HG03575 (cell line): ENCODE measurements around the gene IDH1.
"Not testable (repeated sequence)": the region's sequence is repeated elsewhere in the genome, so short reads cannot be mapped to it uniquely, and the experiment has no call there.

Experiments used
- ATAC-seq: cut with Tn5 transposase; IDR thresholded peaks from one replicate; pipeline ENCODE4 v1.9.1; 2021; ENCODE audit not compliant: unreplicated experiment, insufficient number of reproducible peaks, low FRiP score; ENCODE audit errors: extremely low read depth

IDH1 gene

DNA sequence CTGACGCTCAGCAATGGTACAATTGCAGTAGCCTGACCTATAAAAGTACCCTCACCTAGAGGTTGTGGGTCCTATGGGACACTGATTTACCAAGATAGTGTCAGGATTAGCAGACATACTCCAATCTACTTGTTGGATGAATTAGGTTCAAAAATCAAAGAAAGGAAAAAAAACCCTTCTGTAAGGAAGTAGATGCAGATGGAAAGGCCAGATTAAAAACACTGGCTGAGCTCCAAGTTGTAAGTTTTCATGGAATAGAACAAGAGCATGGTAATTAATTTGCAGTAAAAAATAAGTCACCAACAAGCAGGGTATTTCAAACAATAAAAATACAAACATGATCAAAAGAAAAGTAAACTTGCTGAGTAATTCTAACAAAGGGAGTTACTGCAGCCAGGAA lies 26.4 kb downstream of the IDH1 start:
- no peak for ATAC-seq

DNA sequence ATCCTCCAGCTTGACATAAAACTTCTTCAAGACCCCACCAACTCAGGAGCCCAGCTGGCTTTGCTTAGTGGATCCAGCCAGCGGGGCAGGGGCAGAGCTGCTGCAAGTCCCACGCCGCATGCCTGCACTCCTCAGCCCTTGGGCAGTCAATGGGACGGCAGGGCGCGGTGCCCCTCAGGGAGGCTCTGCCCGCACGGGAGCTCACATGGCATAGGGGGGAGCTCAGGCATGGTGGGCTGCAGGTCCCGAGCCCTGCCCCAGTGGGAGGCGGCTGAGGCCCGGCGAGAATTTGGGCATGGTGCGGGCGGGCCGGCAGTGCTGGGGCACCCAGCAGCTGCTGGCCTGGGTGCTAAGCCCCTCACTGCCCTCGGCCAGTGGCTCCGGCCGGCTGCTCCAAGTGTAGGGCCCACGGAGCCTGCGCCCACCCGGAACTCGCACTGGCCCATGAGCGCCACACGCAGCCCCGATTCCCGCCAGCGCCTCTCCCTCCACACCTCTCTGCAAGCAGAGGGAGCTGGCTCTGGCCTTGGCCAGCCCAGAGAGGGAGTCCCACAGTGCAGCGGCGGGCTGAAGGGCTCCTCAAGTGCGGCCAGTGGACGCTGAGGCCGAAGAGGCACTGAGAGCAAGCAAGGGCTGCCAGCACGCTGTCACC lies 27.2 kb downstream of the IDH1 start:
- no peak for ATAC-seq

DNA sequence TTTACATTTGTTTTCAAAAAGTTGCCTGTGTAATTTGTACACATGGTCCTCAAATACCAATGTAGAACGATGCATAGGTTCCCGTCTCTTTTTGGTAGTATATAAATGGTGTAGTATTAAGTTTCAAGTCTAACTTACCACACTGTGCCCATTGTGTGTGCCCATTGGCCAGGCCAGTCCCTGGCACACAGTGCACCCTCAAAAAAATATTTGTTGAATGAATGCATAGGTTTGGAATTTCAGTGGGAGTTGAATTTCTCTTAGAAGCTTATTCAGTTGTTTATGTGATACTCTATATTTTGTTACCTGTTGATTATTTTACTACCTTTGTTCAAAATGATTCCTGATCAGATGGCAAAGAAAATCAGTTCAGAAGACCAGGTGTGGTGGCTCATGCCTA lies 30.1 kb downstream of the IDH1 start:
- no peak for ATAC-seq

DNA sequence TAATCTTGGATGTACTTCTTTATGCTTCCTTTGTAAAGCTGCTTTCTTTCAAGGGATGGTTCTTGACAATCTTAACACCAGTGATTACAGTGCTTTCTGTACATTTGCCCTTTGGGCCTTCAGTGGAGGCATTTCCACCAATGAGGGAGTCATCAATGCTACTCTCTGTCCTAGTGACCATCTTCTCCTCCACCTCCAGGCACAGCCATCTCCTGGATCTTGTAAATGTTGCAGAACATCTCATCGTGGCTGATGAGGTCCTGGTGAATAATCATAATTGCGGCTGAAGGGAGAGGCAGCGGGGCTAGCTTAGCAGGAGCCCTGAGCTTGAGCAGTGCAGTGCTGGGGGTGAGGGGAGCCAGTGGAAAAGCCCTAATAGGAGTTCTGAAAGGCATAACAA lies 32.5 kb downstream of the IDH1 start:
- no peak for ATAC-seq

DNA sequence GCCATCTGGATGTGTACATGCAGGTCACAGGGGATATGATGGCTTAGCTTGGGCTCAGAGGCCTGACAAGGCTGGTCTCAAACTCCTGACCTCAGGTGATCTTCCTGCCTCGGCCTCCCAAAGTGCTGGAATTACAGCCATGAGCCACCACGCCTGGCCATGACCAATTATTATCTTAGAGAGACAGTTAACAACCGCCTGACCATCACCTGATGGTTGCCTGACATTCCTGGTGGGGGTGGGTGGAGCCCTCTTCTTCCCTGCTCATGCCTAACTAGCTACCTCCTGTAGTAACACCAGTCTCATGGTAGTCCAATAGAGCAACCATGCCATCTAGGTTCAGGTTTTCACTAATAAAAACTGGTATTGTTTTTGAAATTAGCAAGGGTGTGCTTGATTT lies 33.0 kb downstream of the IDH1 start:
- ATAC-seq = not testable (repeated sequence)

DNA sequence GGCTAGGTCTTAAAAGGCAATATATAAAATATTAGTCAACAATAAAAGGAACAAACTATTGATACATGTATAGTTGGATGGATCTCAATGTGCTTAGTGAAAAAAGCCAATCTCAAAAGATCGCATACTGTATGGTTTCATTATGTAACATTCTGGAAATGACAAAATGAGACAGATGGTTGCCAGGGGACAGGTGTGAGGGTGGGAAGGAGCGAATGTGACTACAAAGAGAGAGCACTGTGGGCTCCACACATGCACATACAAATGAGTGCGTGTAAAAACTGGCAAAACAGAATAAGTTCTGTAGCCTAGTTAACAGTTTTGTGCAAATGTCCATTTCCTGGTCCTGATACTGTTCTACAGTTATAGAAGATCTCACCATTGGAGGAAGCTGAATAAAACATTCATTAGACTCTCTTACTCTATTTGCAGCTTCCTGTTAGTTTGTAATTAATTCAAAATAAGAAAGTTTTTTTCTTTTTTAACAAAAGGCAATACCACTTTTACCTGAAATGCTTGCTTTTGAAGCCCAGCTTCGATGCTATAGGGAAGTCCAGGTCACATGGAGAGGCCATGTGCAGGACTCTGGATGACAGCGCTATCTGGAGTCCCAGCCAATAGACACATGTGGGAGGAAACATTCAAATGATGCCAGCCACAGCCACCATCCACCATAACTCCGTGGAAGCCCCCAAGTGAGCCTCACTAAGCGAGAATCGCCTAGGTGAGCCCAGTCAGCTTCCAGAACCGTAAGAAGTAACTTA lies 44.0 kb downstream of the IDH1 start:
- ATAC-seq = no peak

DNA sequence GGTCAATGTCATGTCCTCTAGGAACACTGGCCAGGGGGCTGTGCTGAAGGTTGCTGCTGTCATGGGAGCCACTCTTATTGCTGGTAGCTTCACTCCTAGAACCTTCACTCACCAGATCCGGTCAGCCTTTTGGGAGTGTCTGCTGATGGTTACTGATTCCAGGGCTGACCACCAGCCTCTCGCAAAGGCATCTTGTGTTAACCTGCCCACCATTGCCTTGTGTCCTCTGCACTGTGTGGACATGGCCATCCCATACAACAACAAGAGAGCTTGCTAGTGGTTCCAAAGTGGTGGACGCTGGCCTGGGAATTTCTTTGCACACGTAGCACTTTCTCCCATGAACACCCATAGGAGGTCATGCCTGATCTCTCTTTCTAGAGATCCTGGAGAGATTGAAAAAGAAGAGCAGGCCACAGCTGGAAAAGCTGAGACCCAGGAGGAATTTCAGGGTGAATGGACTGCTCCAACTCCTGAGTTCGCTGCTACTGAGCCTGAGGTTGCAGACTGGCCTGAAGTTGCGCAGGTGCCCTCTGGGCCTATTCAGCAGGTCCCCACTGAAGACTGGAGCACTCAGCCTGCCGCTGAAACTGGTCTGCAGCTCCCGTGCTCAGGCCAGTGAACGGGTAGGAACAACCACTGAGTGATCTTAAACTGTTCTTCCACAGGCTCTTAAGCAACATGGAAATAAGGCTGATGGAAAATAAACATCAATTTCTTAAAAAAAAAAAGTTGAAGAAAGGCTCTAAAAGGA lies 46.4 kb downstream of the IDH1 start:
- ATAC-seq = no peak

DNA sequence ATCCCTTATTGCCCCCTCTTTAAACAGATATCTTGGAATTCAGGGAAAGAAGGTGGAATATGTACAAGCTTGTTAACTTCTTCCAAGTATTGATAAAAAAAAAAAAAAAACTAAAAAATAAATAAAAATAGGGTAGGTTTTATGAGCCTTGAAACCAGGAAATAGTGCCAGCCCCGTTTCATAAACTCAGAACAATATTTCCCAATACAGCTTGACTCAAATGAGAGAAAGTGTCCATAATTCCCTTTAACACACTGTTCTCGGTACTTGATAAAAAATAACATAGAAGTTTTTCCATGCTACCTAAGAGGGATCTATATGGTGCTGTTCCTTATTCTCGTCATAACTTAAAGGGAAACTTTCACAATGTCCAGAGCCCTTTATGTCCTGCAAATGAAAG lies 47.1 kb downstream of the IDH1 start:
- ATAC-seq = no peak

DNA sequence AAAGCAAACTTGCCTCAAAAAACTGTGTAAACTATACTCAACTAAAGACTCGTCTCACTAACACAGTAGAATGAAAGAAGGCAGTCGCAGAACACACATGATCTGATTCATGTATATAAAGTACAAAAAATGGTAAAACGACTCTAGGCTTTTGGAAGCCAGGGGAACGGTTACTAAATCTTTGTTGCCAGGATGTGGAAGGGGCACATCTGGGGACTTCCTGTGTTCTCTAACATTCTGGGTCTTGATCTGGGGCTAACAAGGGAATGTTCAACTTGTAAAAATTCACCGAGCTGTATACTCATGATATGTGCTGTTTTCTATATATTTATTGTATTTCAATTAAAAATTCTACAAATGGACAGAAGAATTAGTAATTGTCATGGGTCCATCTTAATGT lies 50.7 kb downstream of the IDH1 start:
- no peak for ATAC-seq

DNA sequence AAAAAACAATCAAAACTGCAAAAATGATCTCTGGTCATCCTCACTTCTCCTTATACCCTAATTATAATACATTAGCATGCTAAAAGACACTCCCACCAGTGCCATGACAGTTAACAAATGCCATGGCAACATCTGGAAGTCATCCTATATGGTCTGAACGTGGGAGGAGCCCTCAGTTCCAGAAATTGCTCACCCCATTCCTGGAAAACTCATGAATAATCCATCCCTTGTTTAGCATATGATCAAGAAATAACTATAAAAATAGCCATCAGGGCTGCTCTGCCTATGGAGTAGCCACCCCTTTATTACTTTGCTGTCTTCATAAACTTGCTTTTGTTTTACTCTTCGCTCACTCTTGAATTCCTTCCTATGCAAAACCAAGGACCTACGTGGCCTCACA lies 59.3 kb downstream of the IDH1 start:
- no peak for ATAC-seq

DNA sequence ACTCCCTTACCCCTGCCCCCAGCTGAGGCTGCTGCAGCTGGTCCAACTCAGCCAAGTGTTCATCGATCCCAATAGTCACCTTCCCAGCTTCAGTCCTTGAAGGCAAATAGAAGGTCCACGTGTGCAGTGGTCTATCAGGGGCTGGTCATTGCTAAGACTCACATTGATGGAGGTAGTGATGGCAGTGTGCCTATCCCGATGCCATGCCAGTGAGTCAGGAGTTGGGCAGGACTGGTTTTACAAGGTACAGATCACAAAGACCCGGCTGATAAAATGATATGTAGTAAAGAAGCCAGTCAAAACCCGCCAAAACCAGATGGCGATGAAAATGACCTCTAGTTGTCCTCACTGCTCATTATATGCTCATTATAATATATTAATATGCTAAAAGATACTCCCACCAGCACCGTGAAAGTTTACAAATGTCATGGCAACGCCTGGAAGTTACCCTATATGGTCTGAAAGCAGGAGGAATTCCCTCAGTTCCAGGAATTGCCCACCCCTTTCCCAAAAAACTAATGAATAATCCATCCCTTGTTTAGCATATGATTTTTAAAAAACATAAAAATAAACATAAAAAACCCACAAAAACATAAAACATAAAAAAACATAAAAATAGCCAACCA lies 62.1 kb downstream of the IDH1 start:
- ATAC-seq = no peak

DNA sequence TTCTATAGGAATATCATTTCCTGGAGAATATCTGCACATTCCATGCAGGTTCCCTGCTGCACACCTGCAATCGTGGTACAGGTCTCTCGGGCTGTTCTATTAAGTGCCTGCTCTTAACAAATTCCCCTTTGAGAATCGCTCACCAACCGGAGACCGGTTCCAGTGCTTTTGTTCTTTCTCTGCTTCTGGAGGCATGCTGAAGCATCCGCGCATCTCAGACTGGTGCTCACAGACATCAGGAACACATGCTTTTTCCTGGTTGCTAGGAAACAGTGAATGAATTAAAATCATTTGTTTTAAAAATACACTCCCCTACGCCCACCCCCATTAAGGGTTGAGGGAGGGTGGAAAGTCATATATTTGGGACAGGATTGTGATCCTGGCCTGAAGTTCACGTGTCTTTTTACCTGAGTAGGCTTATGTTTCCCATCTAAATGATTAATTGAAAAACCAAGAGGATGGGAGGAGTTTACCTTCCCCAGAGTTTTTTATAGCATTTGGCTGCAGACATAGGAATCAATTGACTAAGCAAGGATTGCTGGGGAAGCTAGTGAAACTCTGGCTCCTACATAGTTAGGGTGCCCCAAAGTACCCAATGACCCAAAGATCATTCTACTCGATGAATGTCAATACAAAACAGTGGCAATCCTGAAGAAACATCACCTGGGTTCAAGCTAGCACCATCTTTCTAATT lies 64.9 kb downstream of the IDH1 start, which contains the start of gene C2orf80:
C2orf80 (minus strand) TSS at position 221 of the 694 bp plus-strand sequence. CDS start 3,044 bp downstream, outside the sequence.
- no peak for ATAC-seq

DNA sequence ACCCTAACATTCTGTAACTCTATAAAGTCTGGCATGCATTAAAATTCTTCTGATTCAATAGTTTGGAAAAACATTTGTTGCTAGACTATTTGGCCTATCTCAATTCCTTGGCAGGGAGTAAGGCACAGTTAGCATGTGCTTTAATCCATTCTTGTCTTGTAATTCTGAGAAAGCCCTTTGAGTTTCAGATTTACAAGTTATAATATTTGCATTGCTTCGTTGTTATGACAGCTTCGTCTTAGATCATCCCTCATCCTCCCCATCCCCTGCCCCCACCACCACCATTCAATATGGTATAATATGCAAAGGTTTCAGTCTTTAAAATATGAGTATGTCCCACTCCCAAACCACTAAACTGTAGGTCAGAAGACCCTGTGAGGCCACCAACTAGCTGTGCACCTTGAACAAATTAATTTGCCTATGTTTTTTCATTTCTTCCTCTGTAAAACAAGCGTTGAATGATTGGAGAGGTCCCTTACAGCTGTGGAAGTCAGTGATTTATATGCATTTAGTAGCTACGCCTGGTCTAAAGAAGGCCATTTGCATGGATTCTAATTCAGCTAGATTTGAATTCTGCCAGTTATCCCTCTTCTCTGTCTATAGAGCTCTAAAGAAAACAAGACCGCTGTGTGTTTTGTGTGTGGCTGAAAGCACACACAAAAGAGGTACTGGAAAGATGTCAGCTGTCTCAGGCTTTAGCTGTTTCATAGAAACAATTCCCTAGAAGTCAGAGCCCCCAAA lies 65.6 kb downstream of the IDH1 start:
- no peak for ATAC-seq

DNA sequence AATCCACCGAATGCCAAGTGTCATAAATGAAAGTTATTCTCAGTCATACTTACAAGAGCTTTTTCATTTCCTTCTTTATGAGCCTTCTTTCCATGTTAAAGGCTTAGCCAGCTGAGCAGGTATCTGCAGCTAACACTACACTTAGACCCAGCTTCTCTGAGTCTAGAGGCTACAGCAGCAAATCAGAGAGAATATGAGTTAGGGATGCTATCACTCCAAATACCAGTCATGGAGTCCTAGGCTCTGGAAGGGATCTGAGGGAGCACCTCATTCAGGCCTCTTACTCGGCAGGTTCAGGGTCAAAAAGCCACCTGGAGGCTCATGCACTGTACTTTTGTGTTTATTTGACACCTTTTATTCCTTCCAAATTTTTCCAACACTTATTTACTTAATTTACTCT lies 68.0 kb downstream of the IDH1 start:
- no peak for ATAC-seq

DNA sequence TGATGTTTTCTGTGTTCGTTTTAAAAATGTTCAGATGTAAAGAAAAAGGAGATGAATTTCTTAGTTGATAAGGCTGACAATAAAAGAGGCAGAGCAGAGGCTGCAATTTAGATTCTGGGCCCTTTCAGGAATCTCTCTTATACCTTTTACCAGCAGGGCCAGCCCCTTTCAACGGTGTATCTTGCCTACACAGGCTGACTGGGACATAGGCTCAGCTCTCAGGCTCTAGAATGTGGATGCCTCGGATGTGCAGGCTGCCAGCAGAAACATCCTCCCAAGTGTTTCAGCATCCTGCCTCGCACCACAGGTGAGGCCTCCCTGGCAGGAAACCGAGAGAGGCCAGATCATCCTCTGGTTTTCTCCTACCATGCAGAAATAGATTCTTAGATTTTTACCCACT lies 68.4 kb downstream of the IDH1 start:
- ATAC-seq = no peak
